ENCODE measurements around the gene NABP1.

DNA sequence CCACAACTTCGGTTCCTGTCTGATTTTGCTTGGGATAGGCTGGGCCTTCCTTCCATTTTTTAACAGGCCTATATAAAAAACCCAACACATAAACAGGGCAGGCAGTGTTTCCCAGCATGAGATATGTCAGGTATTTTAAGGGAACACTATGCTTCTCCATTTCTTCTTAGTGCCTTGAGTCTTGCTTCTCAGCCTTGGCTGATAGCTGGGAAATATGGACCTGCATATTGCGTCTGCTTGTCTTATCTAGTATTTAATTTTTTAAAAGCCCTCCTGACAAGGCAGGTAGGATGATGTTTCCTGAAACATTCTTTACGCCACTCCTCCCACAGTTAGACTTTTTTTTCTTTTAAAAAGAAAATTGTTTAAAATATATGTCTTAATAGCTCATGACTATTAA, 45.5 kb upstream of the NABP1 start:
- TF ChIP-seq CTCF (optimal IDR thresholded peaks at IDR 0.05 in 1 of 3, IDR thresholded peaks at IDR 0.05 in 1 of 3, conservative IDR thresholded peaks at IDR 0.05 in 1 of 3; ENCODE audit: extremely low read depth in 1 of 3, insufficient read depth in 2 of 3, low read length in 3 of 3) (no peak), EZH2 (IDR thresholded peaks at IDR 0.05; ENCODE audit: low read length) (no peak)

Data from keratinocyte (primary cell).